Neuron (in vitro differentiated cells): ENCODE measurements around the gene C11orf21.

Source experiments
- H2AFZ ChIP-seq: one replicate; pipeline ENCODE4 v1.6.1; 2013; ENCODE audit warnings: low read depth, mild to moderate bottlenecking, inconsistent platforms, low read length, moderate library complexity
- H3K27me3 ChIP-seq: one replicate; pipeline ENCODE4 v1.6.1; 2013; ENCODE audit warnings: low read length; ENCODE audit not compliant: insufficient read depth
- H3K36me3 ChIP-seq: one replicate; pipeline ENCODE4 v1.6.1; 2013; ENCODE audit warnings: low read length; ENCODE audit not compliant: insufficient read depth
- H3K4me1 ChIP-seq: one replicate; pipeline ENCODE4 v1.6.1; 2013; ENCODE audit warnings: low read length; ENCODE audit not compliant: insufficient read depth
- H3K4me3 ChIP-seq: 2 replicates; pipeline ENCODE4 v1.5.1; 2013; ENCODE audit warnings: mild to moderate bottlenecking, low read length, moderate library complexity
- H3K9me3 ChIP-seq: one replicate; pipeline ENCODE4 v1.6.1; 2013; ENCODE audit warnings: low read length

The C11orf21 gene

GRCh38 chr11:2266586-2267305 lies 35.0 kb downstream of the C11orf21 start:
- Histone ChIP-seq H3K36me3 (no peaks in the 10 kb centered on the region), H2AFZ (no peak overlapping the region), H3K4me1 (no peaks in the 10 kb centered on the region), H3K4me3 (no peak overlapping the region), H3K27me3 (peaks cover 68% of the 10 kb centered on the region), H3K9me3 (no peaks in the 10 kb centered on the region)

- Histone ChIP-seq H3K36me3 (no peaks in the 10 kb centered on the region), H3K27me3 (peaks cover 62% of the 10 kb centered on the region)
Observed at GRCh38 chr11:2265854-2266585, 35.7 kb downstream of the C11orf21 start.

GRCh38 chr11:2265396-2265795 lies 36.3 kb downstream of the C11orf21 start:
- no peaks in the 10 kb centered on the region for H3K9me3 ChIP-seq
- H3K4me1 ChIP-seq: no peaks in the 10 kb centered on the region
- no peaks in the 10 kb centered on the region for H3K36me3 ChIP-seq
- H2AFZ ChIP-seq: no peak overlapping the region
- H3K27me3 ChIP-seq: peaks cover 56% of the 10 kb centered on the region
- H3K4me3 ChIP-seq: no peak overlapping the region

More at GRCh38 chr11:2265854-2266585, 35.7 kb downstream of the C11orf21 start:
- H3K4me1 ChIP-seq: no peaks in the 10 kb centered on the region
- no peak overlapping the region for H3K4me3 ChIP-seq
- H2AFZ ChIP-seq: no peak overlapping the region
- H3K9me3 ChIP-seq: no peaks in the 10 kb centered on the region

GRCh38 chr11:2264366-2265053 lies 37.2 kb downstream of the C11orf21 start:
- Histone ChIP-seq H3K4me1 (no peaks in the 10 kb centered on the region), H3K4me3 (no peak overlapping the region), H3K27me3 (peaks cover 47% of the 10 kb centered on the region), H2AFZ (no peak overlapping the region), H3K36me3 (no peaks in the 10 kb centered on the region), H3K9me3 (no peaks in the 10 kb centered on the region)

GRCh38 chr11:2263724-2264360 lies 37.9 kb downstream of the C11orf21 start:
- Histone ChIP-seq H3K4me1 (no peaks in the 10 kb centered on the region), H3K9me3 (no peaks in the 10 kb centered on the region), H3K36me3 (no peaks in the 10 kb centered on the region), H2AFZ (no peak overlapping the region), H3K4me3 (no peak overlapping the region), H3K27me3 (peaks cover 41% of the 10 kb centered on the region)

- no peak overlapping the region for H3K4me3 ChIP-seq
- no peaks in the 10 kb centered on the region for H3K9me3 ChIP-seq
- no peaks in the 10 kb centered on the region for H3K4me1 ChIP-seq
- no peak overlapping the region for H2AFZ ChIP-seq
- H3K36me3 ChIP-seq: no peaks in the 10 kb centered on the region
- H3K27me3 ChIP-seq: peaks cover 34% of the 10 kb centered on the region
Observed at GRCh38 chr11:2263071-2263565, 38.6 kb downstream of the C11orf21 start.

GRCh38 chr11:2262301-2263070 lies 39.2 kb downstream of the C11orf21 start:
- Histone ChIP-seq H2AFZ (no peak overlapping the region), H3K27me3 (peaks cover 27% of the 10 kb centered on the region), H3K36me3 (no peaks in the 10 kb centered on the region), H3K4me3 (no peak overlapping the region), H3K9me3 (no peaks in the 10 kb centered on the region), H3K4me1 (no peaks in the 10 kb centered on the region)

- H3K9me3 ChIP-seq: no peaks in the 10 kb centered on the region
- H3K4me1 ChIP-seq: no peaks in the 10 kb centered on the region
- no peak overlapping the region for H3K4me3 ChIP-seq
- H3K27me3 ChIP-seq: peaks cover 23% of the 10 kb centered on the region
- H2AFZ ChIP-seq: no peak overlapping the region
- no peaks in the 10 kb centered on the region for H3K36me3 ChIP-seq
Observed at GRCh38 chr11:2261436-2262230, 40.1 kb downstream of the C11orf21 start.

GRCh38 chr11:2260491-2261364 lies 41.0 kb downstream of the C11orf21 start:
- Histone ChIP-seq H3K9me3 (no peaks in the 10 kb centered on the region), H3K4me1 (no peaks in the 10 kb centered on the region), H3K4me3 (no peak overlapping the region), H3K27me3 (peaks cover 14% of the 10 kb centered on the region), H3K36me3 (no peaks in the 10 kb centered on the region), H2AFZ (no peak overlapping the region)

- H3K9me3 ChIP-seq: no peaks in the 10 kb centered on the region
- H2AFZ ChIP-seq: no peak overlapping the region
- H3K4me3 ChIP-seq: no peak overlapping the region
- no peaks in the 10 kb centered on the region for H3K36me3 ChIP-seq
- H3K27me3 ChIP-seq: peaks cover 8% of the 10 kb centered on the region
- no peaks in the 10 kb centered on the region for H3K4me1 ChIP-seq
Observed at GRCh38 chr11:2259897-2260451, 41.7 kb downstream of the C11orf21 start.

- Histone ChIP-seq H3K4me1 (no peaks in the 10 kb centered on the region), H2AFZ (no peak overlapping the region), H3K4me3 (no peak overlapping the region), H3K36me3 (no peaks in the 10 kb centered on the region), H3K9me3 (no peaks in the 10 kb centered on the region), H3K27me3 (peaks cover 4% of the 10 kb centered on the region)
Observed at GRCh38 chr11:2259466-2259830, 42.3 kb downstream of the C11orf21 start.
